SKM-1 (cell line): ENCODE measurements around the gene KMT2A.

Source experiments
- DNase-seq: peaks from one replicate; lab custom pipeline; 2025; ENCODE audit not compliant: unreplicated experiment; lab: John Stamatoyannopoulos, UW

Gene KMT2A

DNA sequence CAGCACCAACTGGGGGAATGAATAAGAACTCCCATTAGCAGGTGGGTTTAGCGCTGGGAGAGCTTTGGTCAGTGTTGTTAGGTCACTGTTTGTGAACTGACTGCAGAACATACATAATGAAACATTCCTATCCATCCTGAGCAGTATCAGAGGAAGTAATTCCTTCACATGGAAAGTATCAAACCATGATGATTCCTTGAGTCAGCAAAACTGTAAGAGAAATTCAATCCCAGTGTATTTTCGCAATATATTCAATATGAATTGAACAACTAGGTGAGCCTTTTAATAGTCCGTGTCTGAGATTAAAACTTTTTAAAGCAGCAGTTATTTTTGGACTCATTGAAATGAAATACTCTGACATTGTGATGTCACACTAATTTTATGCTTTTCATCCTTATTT is 48.1 kb downstream of the KMT2A start:
- no peak for DNase-seq

- no peak for DNase-seq
Observed at GRCh38 chr11:118485273-118485672, 49.0 kb downstream of the KMT2A start.

DNA sequence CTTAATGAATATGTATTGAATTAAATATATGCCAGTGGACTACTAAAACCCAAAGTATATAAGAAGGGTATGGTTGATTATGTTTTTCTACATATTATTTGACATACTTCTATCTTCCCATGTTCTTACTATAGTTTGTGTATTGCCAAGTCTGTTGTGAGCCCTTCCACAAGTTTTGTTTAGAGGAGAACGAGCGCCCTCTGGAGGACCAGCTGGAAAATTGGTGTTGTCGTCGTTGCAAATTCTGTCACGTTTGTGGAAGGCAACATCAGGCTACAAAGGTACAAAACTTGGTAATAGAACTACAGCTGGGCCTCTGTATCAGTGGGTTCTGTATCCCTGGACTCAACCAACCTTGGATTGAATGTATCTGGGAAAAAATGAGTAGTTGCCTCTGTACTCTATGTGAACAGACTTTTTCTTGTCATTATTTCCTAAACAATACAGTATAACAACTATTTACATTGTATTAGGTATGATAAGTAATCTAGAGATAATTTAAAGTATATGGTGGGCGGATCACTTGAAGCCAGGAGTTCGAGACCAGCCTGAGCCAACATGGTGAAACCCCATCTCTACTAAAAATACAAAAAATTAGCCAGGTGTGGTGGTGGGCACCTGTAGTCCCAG is 52.3 kb downstream of the KMT2A start:
- peak; percentile 31 for DNase-seq

DNA sequence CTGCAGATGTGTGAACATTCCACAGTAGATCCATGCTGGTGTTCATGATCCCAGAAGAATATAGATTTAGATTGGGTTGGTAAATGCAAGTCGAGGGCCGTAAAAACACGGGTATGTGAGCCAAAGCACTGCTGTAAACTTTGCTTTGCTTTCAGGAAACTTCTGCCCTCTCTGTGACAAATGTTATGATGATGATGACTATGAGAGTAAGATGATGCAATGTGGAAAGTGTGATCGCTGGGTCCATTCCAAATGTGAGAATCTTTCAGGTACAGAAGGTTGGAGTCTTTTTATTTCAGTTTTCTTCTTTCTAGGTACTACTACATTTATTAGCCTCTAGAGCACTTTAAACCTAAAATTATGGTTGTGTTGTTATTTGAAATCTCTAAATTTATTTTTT is 54.7 kb downstream of the KMT2A start:
- DNase-seq = no peak

DNA sequence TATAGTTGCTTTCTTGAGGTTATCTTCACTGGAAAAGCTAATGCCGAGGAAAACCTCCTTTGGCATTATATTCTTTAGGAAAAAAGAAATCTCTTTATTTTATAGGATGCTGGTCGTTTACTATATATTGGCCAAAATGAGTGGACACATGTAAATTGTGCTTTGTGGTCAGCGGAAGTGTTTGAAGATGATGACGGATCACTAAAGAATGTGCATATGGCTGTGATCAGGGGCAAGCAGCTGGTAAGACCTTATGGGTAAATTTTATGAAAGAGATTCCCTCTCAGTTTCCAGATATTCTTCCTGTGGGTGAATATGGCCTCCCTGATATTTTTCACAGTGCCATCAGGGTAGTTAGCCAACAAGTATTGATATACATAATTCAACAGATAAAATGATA is 61.5 kb downstream of the KMT2A start:
- DNase-seq = no peak

DNA sequence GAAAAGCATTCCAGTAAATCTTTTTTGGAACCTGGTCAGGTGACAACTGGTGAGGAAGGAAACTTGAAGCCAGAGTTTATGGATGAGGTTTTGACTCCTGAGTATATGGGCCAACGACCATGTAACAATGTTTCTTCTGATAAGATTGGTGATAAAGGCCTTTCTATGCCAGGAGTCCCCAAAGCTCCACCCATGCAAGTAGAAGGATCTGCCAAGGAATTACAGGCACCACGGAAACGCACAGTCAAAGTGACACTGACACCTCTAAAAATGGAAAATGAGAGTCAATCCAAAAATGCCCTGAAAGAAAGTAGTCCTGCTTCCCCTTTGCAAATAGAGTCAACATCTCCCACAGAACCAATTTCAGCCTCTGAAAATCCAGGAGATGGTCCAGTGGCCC is 66.9 kb downstream of the KMT2A start:
- DNase-seq = no peak

- DNase-seq = no peak
Observed at GRCh38 chr11:118511601-118512000, 75.3 kb downstream of the KMT2A start.

GRCh38 chr11:118514103-118514502 is 77.8 kb downstream of the KMT2A start:
- no peak for DNase-seq

DNA sequence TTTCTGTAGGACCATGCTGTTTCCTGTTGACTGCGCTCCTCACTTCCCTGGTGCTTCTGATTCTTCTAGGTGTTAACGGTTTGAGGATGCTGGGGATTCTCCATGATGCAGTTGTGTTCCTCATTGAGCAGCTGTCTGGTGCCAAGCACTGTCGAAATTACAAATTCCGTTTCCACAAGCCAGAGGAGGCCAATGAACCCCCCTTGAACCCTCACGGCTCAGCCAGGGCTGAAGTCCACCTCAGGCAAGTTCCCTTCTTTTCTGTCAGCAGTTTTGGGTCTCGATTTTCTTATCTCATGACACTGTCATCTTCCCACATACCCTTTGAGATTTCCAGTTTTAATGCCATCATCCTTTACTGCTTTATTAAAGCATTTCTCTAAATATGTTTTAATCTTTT is 83.3 kb downstream of the KMT2A start:
- DNase-seq = no peak

- no peak for DNase-seq
Observed at GRCh38 chr11:118521892-118522311, 85.6 kb downstream of the KMT2A start.

- DNase-seq = no peak
Observed at GRCh38 chr11:118522571-118523072, 86.3 kb downstream of the KMT2A start.

GRCh38 chr11:118524356-118524755 is 88.1 kb downstream of the KMT2A start:
- no peak for DNase-seq

DNA sequence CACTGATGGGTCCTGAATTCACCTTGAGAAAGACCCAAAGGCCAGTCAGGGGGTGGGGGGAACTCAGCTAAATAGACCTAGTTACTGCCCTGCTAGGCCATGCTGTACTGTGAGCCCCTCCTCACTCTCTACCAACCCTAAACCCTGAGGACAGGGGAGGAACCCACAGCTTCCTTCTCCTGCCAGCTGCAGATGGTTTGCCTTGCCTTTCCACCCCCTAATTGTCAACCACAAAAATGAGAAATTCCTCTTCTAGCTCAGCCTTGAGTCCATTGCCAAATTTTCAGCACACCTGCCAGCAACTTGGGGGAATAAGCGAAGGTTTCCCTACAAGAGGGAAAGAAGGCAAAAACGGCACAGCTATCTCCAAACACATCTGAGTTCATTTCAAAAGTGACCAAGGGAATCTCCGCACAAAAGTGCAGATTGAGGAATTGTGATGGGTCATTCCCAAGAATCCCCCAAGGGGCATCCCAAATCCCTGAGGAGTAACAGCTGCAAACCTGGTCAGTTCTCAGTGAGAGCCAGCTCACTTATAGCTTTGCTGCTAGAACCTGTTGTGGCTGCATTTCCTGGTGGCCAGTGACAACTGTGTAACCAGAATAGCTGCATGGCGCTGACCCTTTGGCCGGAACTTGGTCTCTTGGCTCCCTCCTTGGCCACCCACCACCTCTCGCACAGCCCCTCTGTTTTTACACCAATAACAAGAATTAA is 88.6 kb downstream of the KMT2A start:
- DNase-seq = peak; percentile 13

DNA sequence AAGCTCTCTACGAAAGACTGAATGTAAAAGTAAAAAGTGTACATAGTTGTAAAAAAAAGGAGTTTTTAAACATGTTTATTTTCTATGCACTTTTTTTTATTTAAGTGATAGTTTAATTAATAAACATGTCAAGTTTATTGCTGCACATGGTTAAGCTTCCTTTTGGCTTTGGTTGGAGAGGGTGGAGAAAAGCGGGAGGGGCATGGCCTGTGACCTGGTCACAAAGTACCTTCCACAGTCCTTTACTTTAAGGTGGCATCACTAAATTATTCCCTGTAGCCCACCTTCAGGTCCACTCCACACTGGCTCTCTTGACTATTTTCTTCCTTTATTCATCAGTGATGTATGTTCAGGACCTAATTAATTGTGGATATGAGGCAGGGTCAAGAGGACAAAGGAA is 90.4 kb downstream of the KMT2A start:
- no peak for DNase-seq

GRCh38 chr11:118527109-118527508 is 90.8 kb downstream of the KMT2A start, which contains the start of gene TTC36:
Gene TTC36, plus strand, starts transcription at chr11:118527474. Its CDS starts 21 bp downstream, at chr11:118527495.
- no peak for DNase-seq

DNA sequence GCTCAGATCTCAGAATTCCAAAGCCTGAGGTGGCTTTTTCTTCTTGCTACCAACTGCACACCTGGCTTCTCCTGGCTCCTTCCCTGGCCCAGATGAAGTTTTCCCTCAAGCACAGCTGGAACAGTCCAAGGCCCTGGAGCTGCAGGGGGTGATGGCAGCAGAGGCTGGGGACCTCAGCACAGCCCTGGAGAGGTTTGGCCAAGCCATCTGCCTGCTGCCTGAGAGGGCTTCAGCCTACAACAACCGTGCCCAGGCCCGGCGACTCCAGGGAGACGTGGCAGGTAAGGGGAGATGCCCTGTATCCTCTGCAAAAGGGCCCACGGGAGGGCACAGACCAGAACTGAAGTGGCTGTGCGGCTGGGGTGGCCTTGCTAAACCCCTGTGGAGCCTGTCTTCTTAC is 92.2 kb downstream of the KMT2A start:
- DNase-seq = no peak

- no peak for DNase-seq
Observed at GRCh38 chr11:118529584-118530175, 93.4 kb downstream of the KMT2A start.

GRCh38 chr11:118530180-118530682 is 93.9 kb downstream of the KMT2A start:
- DNase-seq = no peak

GRCh38 chr11:118530683-118531596 is 94.6 kb downstream of the KMT2A start, which contains the start of gene TMEM25:
Gene TMEM25, plus strand, starts transcription at chr11:118531192. Its CDS starts 610 bp downstream, at chr11:118531802.
- no peak for DNase-seq

DNA sequence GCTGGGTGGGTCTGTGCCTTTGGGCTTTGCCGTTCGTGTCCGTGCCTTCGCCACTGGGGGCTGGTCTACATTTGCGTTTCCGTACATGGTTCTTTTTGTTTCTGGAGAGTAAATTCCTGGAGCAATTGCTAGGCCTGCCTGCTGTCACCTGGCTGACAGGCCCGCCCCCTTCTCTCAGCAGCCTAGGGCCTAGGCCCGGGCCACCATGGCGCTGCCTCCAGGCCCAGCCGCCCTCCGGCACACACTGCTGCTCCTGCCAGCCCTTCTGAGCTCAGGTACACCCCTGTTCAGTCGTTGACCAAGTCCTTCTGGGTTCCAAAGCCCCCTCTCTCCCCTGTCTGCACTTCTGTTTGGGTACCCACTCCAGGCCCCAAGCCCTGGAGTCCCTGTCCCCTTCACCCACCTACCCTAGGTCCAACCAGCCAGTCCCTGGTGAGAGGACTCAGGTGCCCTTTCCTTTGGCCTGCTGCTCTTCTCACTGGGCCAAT is 95.3 kb downstream of the KMT2A start:
- DNase-seq = no peak

DNA sequence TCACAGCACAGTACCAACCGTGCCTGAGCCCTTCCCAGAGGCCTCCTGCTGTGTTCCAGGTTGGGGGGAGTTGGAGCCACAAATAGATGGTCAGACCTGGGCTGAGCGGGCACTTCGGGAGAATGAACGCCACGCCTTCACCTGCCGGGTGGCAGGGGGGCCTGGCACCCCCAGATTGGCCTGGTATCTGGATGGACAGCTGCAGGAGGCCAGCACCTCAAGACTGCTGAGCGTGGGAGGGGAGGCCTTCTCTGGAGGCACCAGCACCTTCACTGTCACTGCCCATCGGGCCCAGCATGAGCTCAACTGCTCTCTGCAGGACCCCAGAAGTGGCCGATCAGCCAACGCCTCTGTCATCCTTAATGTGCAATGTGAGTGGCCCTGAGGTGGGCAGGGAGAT is 95.8 kb downstream of the KMT2A start:
- DNase-seq = no peak
